Activated T-cell treated with anti-CD3 and anti-CD28 coated beads for 1 hour (primary cell): ENCODE results near the gene NRXN2.
"Not testable (repeated sequence)": the region's sequence is repeated elsewhere in the genome, so short reads cannot be mapped to it uniquely, and the experiment has no call there.

Experiments
- DNase-seq: peaks from one replicate; pipeline ENCODE4 v3.0.0-alpha.2; 2020; ENCODE audit warnings: low read depth

Gene NRXN2

GRCh38 chr11:64563966-64564365 lies 159.0 kb downstream of the NRXN2 start:
- DNase-seq = no peak

GRCh38 chr11:64562723-64563351 lies 160.2 kb downstream of the NRXN2 start:
- DNase-seq = no peak

- DNase-seq = no peak
Measured at GRCh38 chr11:64561984-64562722, 160.8 kb downstream of the NRXN2 start.

GRCh38 chr11:64561429-64561828 lies 161.6 kb downstream of the NRXN2 start:
- not testable (repeated sequence) for DNase-seq

GRCh38 chr11:64560941-64561340 lies 162.1 kb downstream of the NRXN2 start:
- DNase-seq = no peak

- no peak for DNase-seq
Measured at GRCh38 chr11:64560139-64560771, 162.7 kb downstream of the NRXN2 start.

GRCh38 chr11:64559351-64560138 lies 163.5 kb downstream of the NRXN2 start:
- DNase-seq = no peak

- no peak for DNase-seq
Measured at GRCh38 chr11:64558869-64559268, 164.1 kb downstream of the NRXN2 start.

GRCh38 chr11:64558065-64558745 lies 164.8 kb downstream of the NRXN2 start:
- no peak for DNase-seq

GRCh38 chr11:64556721-64557250 lies 166.2 kb downstream of the NRXN2 start:
- no peak for DNase-seq
